Calu3 (cell line): Measurements from ENCODE around the gene SUPT4H1. TPM values are rescaled to one million over a fixed set of nuclear protein-coding genes. Genes with fewer than 3 reads are reported as not detected.

ENCODE experiments used
- BruUV-seq: library from RNA; stranded (reverse); fragments of 400-500 nt; replicated peaks from 2 replicates; lab custom pipeline; 2021; lab: Mats Ljungman, UMichigan
- CTCF ChIA-PET: fragments of 300-600 bp; sonication (Branson Sonifier 250); formaldehyde crosslinking; loops from one replicate; lab custom pipeline; 2022; ENCODE audit warnings: antibody characterized with exemption; lab: Charles Lee
- DNase-seq: peaks from one replicate; pipeline ENCODE4 v3.0.0; 2022
- H3K27ac Mint-ChIP-seq: one replicate; pipeline ENCODE4 v1.8.0; 2022; ENCODE audit warnings: mixed read lengths; ENCODE audit not compliant: unreplicated experiment
- H3K27me3 Mint-ChIP-seq: one replicate; pipeline ENCODE4 v1.8.0; 2022; ENCODE audit warnings: mixed read lengths; ENCODE audit not compliant: unreplicated experiment
- H3K36me3 Mint-ChIP-seq: one replicate; pipeline ENCODE4 v1.8.0; 2022; ENCODE audit warnings: mild to moderate bottlenecking, moderate library complexity, mixed read lengths; ENCODE audit not compliant: insufficient read depth, unreplicated experiment
- H3K4me1 Mint-ChIP-seq: one replicate; pipeline ENCODE4 v1.8.0; 2022; ENCODE audit warnings: mild to moderate bottlenecking, low read depth, mixed read lengths; ENCODE audit not compliant: unreplicated experiment
- H3K4me3 Mint-ChIP-seq: one replicate; pipeline ENCODE4 v1.8.0; 2022; ENCODE audit warnings: mild to moderate bottlenecking, low read depth, moderate library complexity, mixed read lengths; ENCODE audit not compliant: unreplicated experiment
- H3K9me3 Mint-ChIP-seq: one replicate; pipeline ENCODE4 v1.8.0; 2022; ENCODE audit warnings: low read depth, mixed read lengths; ENCODE audit not compliant: unreplicated experiment
- CTCF ChIP-seq: fragments of 200-600 bp; IDR thresholded peaks from one replicate; pipeline ENCODE4 v1.8.0; 2022; ENCODE audit warnings: antibody characterized with exemption; ENCODE audit not compliant: unreplicated experiment
- intact Hi-C: fragments of 100-400 bp; cut with micrococcal nuclease; formaldehyde crosslinking; loops from one replicate; pipeline ENCODE4 v1.10.0; 2022; ENCODE audit not compliant: unreplicated experiment
- total RNA-seq: library from RNA; stranded (reverse); gene quantifications from 2 replicates; pipeline ENCODE4 v1.2.3, GENCODE V29; 2022

The SUPT4H1 gene
- total RNA-seq, 1 experiment from 2014 or later = 40.3 TPM

GRCh38 chr17:58386708-58387107 lies 34.7 kb upstream of the SUPT4H1 start:
- peaks cover 61% of the 10 kb centered on the region for H3K4me1 Mint-ChIP-seq
- CTCF ChIA-PET = no interaction called here
- no TSS peak for BruUV-seq
- H3K9me3 Mint-ChIP-seq = no peaks in the 10 kb centered on the region
- TF ChIP-seq CTCF = no peak
- H3K4me3 Mint-ChIP-seq = no peak overlapping the region
- DNase-seq = no peak
- H3K27ac Mint-ChIP-seq = no peak overlapping the region
- H3K27me3 Mint-ChIP-seq = no peaks in the 10 kb centered on the region
- H3K36me3 Mint-ChIP-seq = no peaks in the 10 kb centered on the region
- intact Hi-C loops = no loop called here

GRCh38 chr17:58385359-58385899 lies 33.4 kb upstream of the SUPT4H1 start:
- no peak for DNase-seq
- BruUV-seq = no TSS peak
- H3K4me3 Mint-ChIP-seq = no peak overlapping the region
- H3K9me3 Mint-ChIP-seq = no peaks in the 10 kb centered on the region
- CTCF ChIA-PET = no interaction called here
- no peak for TF ChIP-seq CTCF
- no peaks in the 10 kb centered on the region for H3K27me3 Mint-ChIP-seq
- H3K27ac Mint-ChIP-seq = no peak overlapping the region
- intact Hi-C loops = no loop called here
- H3K36me3 Mint-ChIP-seq = no peaks in the 10 kb centered on the region
- peaks cover 61% of the 10 kb centered on the region for H3K4me1 Mint-ChIP-seq

- Mint-ChIP-seq H3K4me3 (no peak overlapping the region), H3K27me3 (no peaks in the 10 kb centered on the region), H3K27ac (no peak overlapping the region), H3K9me3 (no peaks in the 10 kb centered on the region), H3K36me3 (no peaks in the 10 kb centered on the region), H3K4me1 (peaks cover 61% of the 10 kb centered on the region)
- no TSS peak for BruUV-seq
- no peak for DNase-seq
- TF ChIP-seq CTCF = no peak
- CTCF ChIA-PET = no interaction called here
- intact Hi-C loops = no loop called here
Measured at GRCh38 chr17:58384897-58385296, 32.9 kb upstream of the SUPT4H1 start.

- Mint-ChIP-seq H3K27me3 (no peaks in the 10 kb centered on the region), H3K9me3 (no peaks in the 10 kb centered on the region), H3K36me3 (no peaks in the 10 kb centered on the region), H3K4me3 (no peak overlapping the region), H3K27ac (no peak overlapping the region), H3K4me1 (peaks cover 64% of the 10 kb centered on the region)
- BruUV-seq = no TSS peak
- TF ChIP-seq CTCF = no peak
- CTCF ChIA-PET = interaction anchor here (1.2 kb wide), 1 partner anchor 34 kb away, joined by 8 read pairs; the partner anchor contains the start of gene RNF43
- intact Hi-C loops = no loop called here
- DNase-seq = no peak
Measured at GRCh38 chr17:58383892-58384462, 32.0 kb upstream of the SUPT4H1 start.
